HepG2 (cell line): Measurements from ENCODE around the gene SRGAP3. TPM values are rescaled to one million over a fixed set of nuclear protein-coding genes. Genes with fewer than 3 reads are reported as not detected.

Experiments used
- ATAC-seq: fragments of 200-7000 bp; cut with Tn5 transposase; 3 replicates; pipeline ENCODE4 v1.9.1; 2020; ENCODE audit warnings: mild to moderate bottlenecking, moderate library complexity
- BruUV-seq: library from RNA; stranded (reverse); fragments of 400-500 nt; replicated peaks from 2 replicates; lab custom pipeline; 2021; lab: Mats Ljungman, UMichigan
- CTCF ChIA-PET: fragments of 300-600 bp; formaldehyde crosslinking; extraction: SDS; loops from one replicate; lab custom pipeline; 2021; ENCODE audit warnings: low total read pairs, inconsistent platforms, low intra/inter-chr PET ratio; lab: Yijun Ruan, JAX
- POLR2A ChIA-PET: fragments of 350-600 bp; sonication (Branson Sonifier 250); formaldehyde crosslinking; loops from one replicate; lab custom pipeline; 2020; ENCODE audit warnings: antibody characterized with exemption, inconsistent platforms; lab: Yijun Ruan, JAX
- DNase-seq: peaks from one replicate; pipeline ENCODE4 v3.0.0-alpha.2; 2015; ENCODE audit warnings: low spot score
- FAIRE-seq: peaks from 3 replicates; lab custom pipeline; 2011; peaks lifted over from hg19 to GRCh38; lab: Jason Lieb, UNC
- H2AFZ ChIP-seq: one replicate; pipeline ENCODE4 v1.6.1; 2011; ENCODE audit warnings: low read length, inconsistent platforms
- H3K27ac ChIP-seq: fragments of 300-600 bp; 3 replicates; pipeline ENCODE4 v1.8.0; 2011; ENCODE audit warnings: mixed run types, mild to moderate bottlenecking, mixed read lengths, low read length, inconsistent platforms; ENCODE audit not compliant: insufficient read depth; ENCODE audit errors: extremely low read length
- H3K27me3 ChIP-seq, 2 experiments: fragments of 200-600 bp in 1 of 2; 2 replicates in 1 of 2; 3 replicates in 1 of 2; pipeline versions ENCODE4 v1.6.0 to v1.8.0; 2011; ENCODE audit warnings: low read length in 2 of 2, mild to moderate bottlenecking in 2 of 2, moderate library complexity in 2 of 2, inconsistent platforms in 1 of 2; ENCODE audit not compliant: insufficient read depth in 2 of 2, control insufficient read depth in 1 of 2
- H3K36me3 ChIP-seq, 2 experiments: fragments of 200-600 bp in 1 of 2; replicated peaks in 1 of 2; 2 replicates in 1 of 2; 3 replicates in 1 of 2; pipeline versions ENCODE4 v1.5.1 to v1.8.0; 2011; ENCODE audit warnings: low read length in 2 of 2, inconsistent platforms in 1 of 2; ENCODE audit not compliant: insufficient read depth in 2 of 2, control insufficient read depth in 1 of 2
- H3K4me1 ChIP-seq: 2 replicates; pipeline ENCODE4 v1.5.1; 2012; ENCODE audit warnings: low read length, inconsistent platforms; ENCODE audit not compliant: insufficient read depth
- H3K4me2 ChIP-seq: 2 replicates; pipeline ENCODE4 v1.6.0; 2011; ENCODE audit warnings: low read depth, low read length, inconsistent platforms
- H3K4me3 ChIP-seq, 3 experiments: fragments of 200-600 bp in 1 of 3; sonication (generic), shearing (Covaris generic) in 1 of 3; replicated peaks in 1 of 3; 2 replicates each; pipeline ENCODE4 v1.5.1; 2011 to 2016; ENCODE audit warnings: low read length in 3 of 3, inconsistent platforms in 2 of 3, low read depth in 2 of 3, mild to moderate bottlenecking in 2 of 3, control low read depth in 1 of 3, mixed read lengths in 1 of 3; ENCODE audit not compliant: insufficient read depth in 1 of 3
- H3K79me2 ChIP-seq: one replicate; pipeline ENCODE4 v1.6.1; 2011; ENCODE audit warnings: low read length, inconsistent platforms; ENCODE audit not compliant: insufficient read depth
- H3K9ac ChIP-seq: 2 replicates; pipeline ENCODE4 v1.6.0; 2011; ENCODE audit warnings: mild to moderate bottlenecking, low read depth, low read length, inconsistent platforms; ENCODE audit not compliant: insufficient read depth
- H3K9me3 ChIP-seq: 2 replicates; pipeline ENCODE4 v1.5.1; 2012; ENCODE audit warnings: mild to moderate bottlenecking, low read length
- H4K20me1 ChIP-seq: 2 replicates; pipeline ENCODE4 v1.6.0; 2011; ENCODE audit warnings: inconsistent platforms, mild to moderate bottlenecking, low read length, moderate library complexity; ENCODE audit not compliant: insufficient read depth
- HHEX ChIP-seq: IDR thresholded peaks from 2 replicates; pipeline ENCODE4 v1.6.1; 2016; ENCODE audit warnings: control low read depth
- IKZF5 ChIP-seq: IDR thresholded peaks from 2 replicates; pipeline ENCODE4 v1.6.1; 2018; ENCODE audit warnings: missing genetic modification reagents, mild to moderate bottlenecking, missing compliant biosample characterization
- MAFG ChIP-seq: sonication (generic); formaldehyde crosslinking; IDR thresholded peaks from 2 replicates; pipeline ENCODE4 v1.5.1; 2020; ENCODE audit warnings: mild to moderate bottlenecking, missing genetic modification reagents
- POGK ChIP-seq: sonication (generic); formaldehyde crosslinking; conservative IDR thresholded peaks from 2 replicates; pipeline ENCODE4 v1.8.0; 2022; ENCODE audit warnings: mild to moderate bottlenecking, moderate library complexity, missing genetic modification reagents
- SRY ChIP-seq: sonication (generic); formaldehyde crosslinking; IDR thresholded peaks from 2 replicates; pipeline ENCODE4 v1.8.0; 2022; ENCODE audit warnings: mild to moderate bottlenecking, missing genetic modification reagents
- TEF ChIP-seq: sonication (generic); formaldehyde crosslinking; IDR thresholded peaks from 2 replicates; pipeline ENCODE4 v1.5.0; 2020; ENCODE audit warnings: missing genetic modification reagents
- ZBTB3 ChIP-seq: sonication (generic); formaldehyde crosslinking; IDR thresholded peaks from 2 replicates; pipeline ENCODE4 v1.4.0; 2020; ENCODE audit warnings: low read depth, mild to moderate bottlenecking, moderate library complexity, missing genetic modification reagents, borderline replicate concordance
- ZFP90 ChIP-seq: sonication (generic); formaldehyde crosslinking; IDR thresholded peaks from 2 replicates; pipeline ENCODE4 v1.8.0; 2022; ENCODE audit warnings: missing genetic modification reagents, mild to moderate bottlenecking, inconsistent platforms, borderline replicate concordance
- ZNF512B ChIP-seq: sonication (generic); formaldehyde crosslinking; IDR thresholded peaks from 2 replicates; pipeline ENCODE4 v1.5.1; 2020; ENCODE audit warnings: missing genetic modification reagents, mild to moderate bottlenecking, borderline replicate concordance
- ZNF768 ChIP-seq: sonication (generic); formaldehyde crosslinking; IDR thresholded peaks from 2 replicates; pipeline ENCODE4 v1.4.0; 2020; ENCODE audit warnings: missing genetic modification reagents
- ZNF800 ChIP-seq: sonication (generic); formaldehyde crosslinking; IDR thresholded peaks from 2 replicates; pipeline ENCODE4 v1.4.0; 2020; ENCODE audit warnings: missing genetic modification reagents
- ZSCAN9 ChIP-seq: IDR thresholded peaks from 2 replicates; pipeline ENCODE4 v1.6.1; 2016; ENCODE audit warnings: borderline replicate concordance
- WGBS: methylation state at CpG from one replicate; pipeline ENCODE4 v1.1.6; 2017; ENCODE audit warnings: low lambda C conversion rate; 5-methylcytosine and 5-hydroxymethylcytosine counted together
- in situ Hi-C: cut with HindIII; loops from 2 replicates; pipeline ENCODE4 v1.10.0; 2017; ENCODE audit warnings: low pct_unique_long_range_greater_than_20kb; ENCODE audit not compliant: extremely low pct_ligation_motif_present
- intact Hi-C: fragments of 100-400 bp; cut with micrococcal nuclease; formaldehyde crosslinking; loops from one replicate; pipeline ENCODE4 v1.10.0; 2022; ENCODE audit not compliant: unreplicated experiment
- polyA plus RNA-seq, 8 experiments: library from polyadenylated mRNA; depleted of rRNA in 3 of 8; stranded (reverse) in 7 of 8; unstranded in 1 of 8; fragments of >200 nt; fragmentation: Illumina TruSeq in 4 of 8; extraction: Trizol in 4 of 8; gene quantifications; 2 replicates each; pipeline versions ENCODE4 v1.2.1 to v1.2.3, GENCODE V29; 2011 to 2016; ENCODE audit warnings: low read depth in 4 of 8, missing spikeins in 1 of 8, mixed read lengths in 1 of 8; ENCODE audit not compliant: insufficient read depth in 1 of 8
- total RNA-seq, 5 experiments: library from RNA; depleted of rRNA; stranded (reverse); fragments of >200 nt; fragmentation: Illumina TruSeq; extraction: Trizol; gene quantifications; 2 replicates each; pipeline ENCODE4 v1.2.3, GENCODE V29; 2016; ENCODE audit warnings: low read depth in 1 of 5

The SRGAP3 gene
- total and polyA plus RNA-seq, 2 of the 13 experiments (the other 11 are each of a cell fraction or from before 2014, with no cell fraction given): 1.2 to 1.4 TPM

- CTCF ChIA-PET: no interaction called here
- in situ Hi-C loops: no loop called here
- no peak for ATAC-seq
Measured at GRCh38 chr3:8990266-8991215, 258.9 kb downstream of the SRGAP3 start.

More at GRCh38 chr3:8990266-8991215, 258.9 kb downstream of the SRGAP3 start:
- no peaks in the 10 kb centered on the region for H3K79me2 ChIP-seq
- POLR2A ChIA-PET: no interaction called here
- H2AFZ ChIP-seq: no peak overlapping the region
- FAIRE-seq (no peak), DNase-seq (no peak)
- no TSS peak for BruUV-seq
- H3K9me3 ChIP-seq: no peaks in the 10 kb centered on the region
- TF ChIP-seq ZFP90 (CRISPR knock-in tag) (no peak), IKZF5 (no peak), TEF (CRISPR knock-in tag) (no peak), SRY (CRISPR knock-in tag) (no peak), MAFG (no peak), ZBTB3 (CRISPR knock-in tag) (no peak), HHEX (no peak), ZNF768 (CRISPR knock-in tag) (no peak), ZSCAN9 (no peak), ZNF800 (CRISPR knock-in tag) (no peak), POGK (CRISPR knock-in tag) (no peak), ZNF512B (CRISPR knock-in tag) (no peak)
- TF ChIP-seq, all 625 proteins: peak for 0
- Histone ChIP-seq H3K9ac (no peak overlapping the region), H3K4me3 (no peak overlapping the region), H3K4me1 (no peaks in the 10 kb centered on the region), H4K20me1 (no peaks in the 10 kb centered on the region), H3K4me2 (no peak overlapping the region), H3K36me3 (no peaks in the 10 kb centered on the region), H3K27ac (no peak overlapping the region), H3K27me3 (peaks cover 0 to 11% of the 10 kb centered on the region in 2 experiments; a peak in 3 of 5 replicates)
- WGBS: 83% methylated on average over 18 of the region's 36 CpGs
- intact Hi-C loops: no loop called here
